PC-3 (cell line): ENCODE results near the gene FAM149A. TPM values are rescaled to one million over a fixed set of nuclear protein-coding genes. Genes with fewer than 3 reads are reported as not detected.

Source experiments
- ATAC-seq: fragments of 200-7000 bp; cut with Tn5 transposase; 2 replicates; pipeline ENCODE4 v1.9.1; 2020; ENCODE audit warnings: mild to moderate bottlenecking, moderate library complexity
- BruUV-seq: library from RNA; stranded (reverse); fragments of 400-500 nt; replicated peaks from 2 replicates; lab custom pipeline; 2021; lab: Mats Ljungman, UMichigan
- CTCF ChIA-PET: fragments of 300-600 bp; sonication (Branson Sonifier 250); formaldehyde crosslinking; loops from one replicate; lab custom pipeline; 2022; ENCODE audit warnings: antibody characterized with exemption; lab: Charles Lee
- POLR2A ChIA-PET: fragments of 300-600 bp; sonication (Branson Sonifier 250); formaldehyde crosslinking; loops from one replicate; lab custom pipeline; 2022; ENCODE audit warnings: antibody characterized with exemption; ENCODE audit not compliant: unreplicated experiment; lab: Charles Lee
- DNase-seq: peaks from one replicate; pipeline ENCODE4 v3.0.0-alpha.2; 2015
- H2AFZ ChIP-seq: fragments of 300-600 bp; sonication (generic); 2 replicates; pipeline ENCODE4 v1.6.0; 2016; ENCODE audit warnings: antibody characterized with exemption, low read length
- H3F3A ChIP-seq: fragments of 300-600 bp; sonication (generic); one replicate; pipeline ENCODE4 v1.6.0; 2017; ENCODE audit warnings: antibody characterized with exemption, low read length, control low read depth, mild to moderate bottlenecking; ENCODE audit not compliant: unreplicated experiment
- H3K27ac ChIP-seq: fragments of 300-600 bp; sonication (generic); 2 replicates; pipeline ENCODE4 v1.5.1; 2016; ENCODE audit warnings: mild to moderate bottlenecking, low read length
- H3K27me3 ChIP-seq: fragments of 300-600 bp; sonication (generic); 2 replicates; pipeline ENCODE4 v1.6.1; 2016; ENCODE audit warnings: low read length, mixed read lengths
- H3K36me3 ChIP-seq: fragments of 300-600 bp; sonication (generic); 2 replicates; pipeline ENCODE4 v1.6.1; 2016; ENCODE audit warnings: low read depth, mixed run types, low read length, mixed read lengths
- H3K4me1 ChIP-seq: fragments of 300-600 bp; sonication (generic); 2 replicates; pipeline ENCODE4 v1.5.1; 2016; ENCODE audit warnings: low read length; ENCODE audit not compliant: insufficient read depth
- H3K4me2 ChIP-seq: fragments of 300-600 bp; sonication (generic); 2 replicates; pipeline ENCODE4 v1.6.0; 2016; ENCODE audit warnings: low read length
- H3K4me3 ChIP-seq: fragments of 300-600 bp; sonication (generic); 2 replicates; pipeline ENCODE4 v1.5.1; 2016; ENCODE audit warnings: mild to moderate bottlenecking, low read length, mixed read lengths
- H3K79me2 ChIP-seq: fragments of 300-600 bp; sonication (generic); 2 replicates; pipeline ENCODE4 v1.6.1; 2017; ENCODE audit warnings: low read length, mixed read lengths
- H3K9ac ChIP-seq: fragments of 300-600 bp; sonication (generic); 2 replicates; pipeline ENCODE4 v1.6.0; 2016; ENCODE audit warnings: mild to moderate bottlenecking, low read length
- H3K9me2 ChIP-seq: fragments of 300-600 bp; sonication (generic); replicated peaks from 2 replicates; pipeline ENCODE4 v1.6.1; 2016; ENCODE audit warnings: mixed run types, low read length, mixed read lengths
- H3K9me3 ChIP-seq: fragments of 300-600 bp; sonication (generic); 2 replicates; pipeline ENCODE4 v1.6.1; 2016; ENCODE audit warnings: low read length, mixed read lengths
- H4K20me1 ChIP-seq: fragments of 300-600 bp; sonication (generic); 2 replicates; pipeline ENCODE4 v1.6.1; 2016; ENCODE audit warnings: low read length, mixed read lengths
- EZH2 ChIP-seq: fragments of 300-600 bp; sonication (generic); IDR thresholded peaks from one replicate; pipeline ENCODE4 v1.6.1; 2017; ENCODE audit warnings: antibody characterized with exemption, mild to moderate bottlenecking, low read length; ENCODE audit not compliant: unreplicated experiment
- EZH2phosphoT487 ChIP-seq: fragments of 300-600 bp; sonication (generic); IDR thresholded peaks from 2 replicates; pipeline ENCODE4 v1.6.1; 2018; ENCODE audit warnings: mild to moderate bottlenecking, antibody characterized with exemption, low read length, borderline replicate concordance
- intact Hi-C: fragments of 100-400 bp; cut with micrococcal nuclease; formaldehyde crosslinking; loops from 2 replicates; pipeline ENCODE4 v1.9.0; 2023
- total RNA-seq: library from RNA; depleted of rRNA; stranded (reverse); fragments of >200 nt; gene quantifications from 2 replicates; pipeline ENCODE4 v1.2.3, GENCODE V29; 2014
- TF ChIP-seq, protein P1 (sequence below): fragments of 300-600 bp; sonication (generic); conservative IDR thresholded peaks from 2 replicates; pipeline ENCODE4 v1.5.1; 2017; ENCODE audit warnings: antibody characterized with exemption, low read depth, mild to moderate bottlenecking, low read length

Gene FAM149A
- total RNA-seq, 1 experiment from 2014 or later, result 0.22 TPM

- no peaks in the 10 kb centered on the region for H4K20me1 ChIP-seq
- no peak overlapping the region for H3K27ac ChIP-seq
- no peak for DNase-seq
- H3K27me3 ChIP-seq, result peaks cover 3% of the 10 kb centered on the region
- H3K36me3 ChIP-seq, result no peaks in the 10 kb centered on the region
- no peak overlapping the region for H3K4me3 ChIP-seq
- H3K79me2 ChIP-seq, result no peaks in the 10 kb centered on the region
- CTCF ChIA-PET, result no interaction called here
- intact Hi-C loops, result no loop called here
- TF ChIP-seq EZH2phosphoT487 (no peak), EZH2 (no peak)
- TF ChIP-seq, protein P1, sequence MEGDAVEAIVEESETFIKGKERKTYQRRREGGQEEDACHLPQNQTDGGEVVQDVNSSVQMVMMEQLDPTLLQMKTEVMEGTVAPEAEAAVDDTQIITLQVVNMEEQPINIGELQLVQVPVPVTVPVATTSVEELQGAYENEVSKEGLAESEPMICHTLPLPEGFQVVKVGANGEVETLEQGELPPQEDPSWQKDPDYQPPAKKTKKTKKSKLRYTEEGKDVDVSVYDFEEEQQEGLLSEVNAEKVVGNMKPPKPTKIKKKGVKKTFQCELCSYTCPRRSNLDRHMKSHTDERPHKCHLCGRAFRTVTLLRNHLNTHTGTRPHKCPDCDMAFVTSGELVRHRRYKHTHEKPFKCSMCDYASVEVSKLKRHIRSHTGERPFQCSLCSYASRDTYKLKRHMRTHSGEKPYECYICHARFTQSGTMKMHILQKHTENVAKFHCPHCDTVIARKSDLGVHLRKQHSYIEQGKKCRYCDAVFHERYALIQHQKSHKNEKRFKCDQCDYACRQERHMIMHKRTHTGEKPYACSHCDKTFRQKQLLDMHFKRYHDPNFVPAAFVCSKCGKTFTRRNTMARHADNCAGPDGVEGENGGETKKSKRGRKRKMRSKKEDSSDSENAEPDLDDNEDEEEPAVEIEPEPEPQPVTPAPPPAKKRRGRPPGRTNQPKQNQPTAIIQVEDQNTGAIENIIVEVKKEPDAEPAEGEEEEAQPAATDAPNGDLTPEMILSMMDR, result no peak
- H3K4me1 ChIP-seq, result no peaks in the 10 kb centered on the region
- no TSS peak for BruUV-seq
- no peaks in the 10 kb centered on the region for H3K9me3 ChIP-seq
- H3K9ac ChIP-seq, result no peak overlapping the region
- POLR2A ChIA-PET, result no interaction called here
- no peaks in the 10 kb centered on the region for H3K9me2 ChIP-seq
- H3K4me2 ChIP-seq, result no peak overlapping the region
- no peak for ATAC-seq
- no peaks in the 10 kb centered on the region for H3F3A ChIP-seq
- no peak overlapping the region for H2AFZ ChIP-seq
Measured at GRCh38 chr4:186151499-186151898, 47.0 kb downstream of the FAM149A start.

GRCh38 chr4:186158021-186158813, 53.7 kb downstream of the FAM149A start:
- ChIA-PET POLR2A (no interaction called here), CTCF (interaction anchor here (0.5 kb wide), 2 partner anchors 81 to 1062 kb away, joined by 4 to 6 read pairs; no protein-coding TSS in a partner anchor)
- H2AFZ ChIP-seq, result no peak overlapping the region
- H3F3A ChIP-seq, result no peaks in the 10 kb centered on the region
- H3K27me3 ChIP-seq, result peaks cover 7% of the 10 kb centered on the region; the same call in 1 of the 2 replicates
- no peaks in the 10 kb centered on the region for H3K79me2 ChIP-seq
- no TSS peak for BruUV-seq
- no peak for DNase-seq
- no peak overlapping the region for H3K9ac ChIP-seq
- intact Hi-C loops, result no loop called here
- TF ChIP-seq, protein P1, result no peak
- no peak for TF ChIP-seq EZH2
- TF ChIP-seq EZH2phosphoT487, result no peak
- H3K4me3 ChIP-seq, result no peak overlapping the region
- H3K36me3 ChIP-seq, result no peaks in the 10 kb centered on the region
- H3K9me2 ChIP-seq, result no peaks in the 10 kb centered on the region
- no peaks in the 10 kb centered on the region for H4K20me1 ChIP-seq
- no peaks in the 10 kb centered on the region for H3K4me1 ChIP-seq
- H3K9me3 ChIP-seq, result no peaks in the 10 kb centered on the region
- H3K4me2 ChIP-seq, result no peak overlapping the region
- H3K27ac ChIP-seq, result no peak overlapping the region
- no peak for ATAC-seq

DNA sequence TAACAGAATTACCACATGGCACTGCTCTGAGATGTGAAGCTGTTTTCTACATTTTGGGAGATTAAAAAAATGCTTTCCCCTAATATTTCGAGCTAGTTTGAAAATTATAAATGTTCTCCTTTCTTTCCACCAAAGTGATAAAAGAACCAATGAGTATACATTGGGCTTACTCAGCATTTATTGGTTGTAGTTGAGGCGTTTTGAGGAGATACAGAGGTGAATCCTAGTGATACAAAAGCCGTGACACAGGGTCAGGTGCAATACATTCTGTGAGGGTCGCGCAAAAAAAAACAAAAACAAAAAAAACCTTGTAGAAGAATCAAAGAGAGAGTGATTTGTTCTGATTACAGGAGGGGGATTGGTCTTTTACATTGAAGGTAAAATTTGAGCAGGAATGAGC, 54.5 kb downstream of the FAM149A start:
- H4K20me1 ChIP-seq, result no peaks in the 10 kb centered on the region
- peaks cover 7% of the 10 kb centered on the region; the same call in 1 of the 2 replicates for H3K27me3 ChIP-seq
- H3K27ac ChIP-seq, result no peak overlapping the region
- no peaks in the 10 kb centered on the region for H3K9me2 ChIP-seq
- ChIA-PET POLR2A (no interaction called here), CTCF (no interaction called here)
- H3K36me3 ChIP-seq, result no peaks in the 10 kb centered on the region
- ATAC-seq (no peak), DNase-seq (no peak)
- H2AFZ ChIP-seq, result no peak overlapping the region
- intact Hi-C loops, result no loop called here
- H3K4me1 ChIP-seq, result no peaks in the 10 kb centered on the region
- H3K4me2 ChIP-seq, result no peak overlapping the region
- no peak overlapping the region for H3K4me3 ChIP-seq
- H3F3A ChIP-seq, result no peaks in the 10 kb centered on the region
- H3K9me3 ChIP-seq, result no peaks in the 10 kb centered on the region
- H3K79me2 ChIP-seq, result no peaks in the 10 kb centered on the region
- no TSS peak for BruUV-seq
- TF ChIP-seq EZH2, result no peak
- TF ChIP-seq, protein P1, result no peak
- TF ChIP-seq EZH2phosphoT487, result no peak
- no peak overlapping the region for H3K9ac ChIP-seq
